Small intestine (tissue), 7 donors: ENCODE measurements around the gene OR7C1. TPM values are rescaled to one million over a fixed set of nuclear protein-coding genes. Genes with fewer than 3 reads are reported as not detected.

Experiments used
- DNase-seq, 2 donors: peaks; one replicate each; pipeline versions ENCODE4 v3.0.0 to v3.0.0-alpha.2; 2013
- FAIRE-seq: peaks from 2 replicates; lab custom pipeline; 2012; peaks lifted over from hg19 to GRCh38; lab: Jason Lieb, UNC
- H3K27ac ChIP-seq, 3 donors: one replicate each; pipeline ENCODE4 v1.5.1; 2013; ENCODE audit warnings: low read length in 2 of 3, mild to moderate bottlenecking in 2 of 3, control low read depth in 1 of 3, inconsistent platforms in 1 of 3, low read depth in 1 of 3, moderate library complexity in 1 of 3
- H3K27me3 ChIP-seq, 3 donors: one replicate each; pipeline ENCODE4 v1.6.1; 2013; ENCODE audit warnings: low read length in 3 of 3, inconsistent platforms in 1 of 3; ENCODE audit not compliant: control insufficient read depth in 3 of 3, insufficient read depth in 3 of 3
- H3K36me3 ChIP-seq, 3 donors: one replicate each; pipeline ENCODE4 v1.6.1; 2013; ENCODE audit warnings: low read length in 3 of 3, inconsistent platforms in 1 of 3, low read depth in 1 of 3, mild to moderate bottlenecking in 1 of 3, moderate library complexity in 1 of 3; ENCODE audit not compliant: control insufficient read depth in 3 of 3, insufficient read depth in 2 of 3
- H3K4me1 ChIP-seq, 3 donors: one replicate each; pipeline ENCODE4 v1.6.1; 2013; ENCODE audit warnings: low read length in 2 of 3, inconsistent platforms in 1 of 3, low read depth in 1 of 3, mild to moderate bottlenecking in 1 of 3, moderate library complexity in 1 of 3; ENCODE audit not compliant: control insufficient read depth in 3 of 3, insufficient read depth in 2 of 3
- H3K4me3 ChIP-seq, 3 donors: one replicate each; pipeline ENCODE4 v1.5.1; 2013; ENCODE audit warnings: low read length in 3 of 3, control low read depth in 1 of 3, inconsistent platforms in 1 of 3, low read depth in 1 of 3, mild to moderate bottlenecking in 1 of 3, moderate library complexity in 1 of 3
- H3K9me3 ChIP-seq, 2 donors: one replicate each; pipeline ENCODE4 v1.6.1; 2013; ENCODE audit warnings: low read depth in 1 of 2, low read length in 1 of 2; ENCODE audit not compliant: control insufficient read depth in 2 of 2, insufficient read depth in 1 of 2
- WGBS, 3 donors: extraction: QIAGEN DNeasy Blood & Tissue Kit; methylation state at CpG; one replicate each; pipeline ENCODE4 v1.1.7; 2013; 5-methylcytosine and 5-hydroxymethylcytosine counted together
- polyA plus RNA-seq, 4 donors: library from polyadenylated mRNA; stranded (reverse) in 3 of 4; unstranded in 1 of 4; fragments of 200-250 nt in 3 of 4; fragments of 120-200 nt in 1 of 4; gene quantifications; one replicate each; pipeline versions ENCODE4 v1.2.1 to v1.2.3, GENCODE V29; 2013
- donor health status: healthy with polysubstance abuse.
- donor health status: control.
- donor health status: control.
- donor health status: Bipolar disorder and iron deficiency.
- donor health status: healthy.

The OR7C1 gene
- polyA plus RNA-seq, 4 donors: 0.04 TPM; not detected in 3

DNA sequence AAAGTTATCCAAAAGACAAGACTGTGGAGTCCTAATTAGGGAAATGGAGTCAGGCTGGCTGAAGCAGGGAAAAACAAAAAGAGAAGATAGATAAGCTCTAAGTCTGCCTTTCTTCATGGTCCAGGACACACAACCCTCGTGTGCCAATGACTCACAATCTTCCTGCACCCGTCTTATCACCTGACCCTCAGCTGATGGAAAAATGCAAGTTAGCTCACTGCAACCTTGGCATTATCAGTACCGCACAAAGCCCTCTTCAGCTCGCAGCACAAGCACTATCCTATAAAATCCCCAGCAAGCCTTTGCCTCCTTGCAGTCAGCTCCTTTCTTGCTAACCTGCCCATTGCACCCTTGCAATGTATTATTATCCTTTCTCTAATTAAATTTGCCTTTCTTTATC, 4.3 kb downstream of the OR7C1 start:
- H3K4me1 ChIP-seq: no peaks in the 10 kb centered on the region
- H3K36me3 ChIP-seq: no peaks in the 10 kb centered on the region
- FAIRE-seq (no peak), DNase-seq (no peak)
- 15 to 40% (median 29%) methylated on average over 4 of the region's 4 CpGs for WGBS, 3 donors
- H3K27me3 ChIP-seq: peaks cover 0 to 5% (median 0%) of the 10 kb centered on the region in 3 donors
- H3K4me3 ChIP-seq: no peak overlapping the region
- H3K27ac ChIP-seq: no peak overlapping the region
- H3K9me3 ChIP-seq: no peaks in the 10 kb centered on the region

- DNase-seq (no peak), FAIRE-seq (no peak)
- H3K4me3 ChIP-seq: no peak overlapping the region
- H3K36me3 ChIP-seq: no peaks in the 10 kb centered on the region
- 73 to 94% (median 81%) methylated on average over 2 of the region's 2 CpGs for WGBS, 3 donors
- no peaks in the 10 kb centered on the region for H3K4me1 ChIP-seq
- peaks cover 0 to 5% (median 0%) of the 10 kb centered on the region in 3 donors for H3K27me3 ChIP-seq
- no peaks in the 10 kb centered on the region for H3K9me3 ChIP-seq
- H3K27ac ChIP-seq: no peak overlapping the region
These were observed 9.0 kb downstream of the OR7C1 start for GRCh38 chr19:14826006-14826405.

DNA sequence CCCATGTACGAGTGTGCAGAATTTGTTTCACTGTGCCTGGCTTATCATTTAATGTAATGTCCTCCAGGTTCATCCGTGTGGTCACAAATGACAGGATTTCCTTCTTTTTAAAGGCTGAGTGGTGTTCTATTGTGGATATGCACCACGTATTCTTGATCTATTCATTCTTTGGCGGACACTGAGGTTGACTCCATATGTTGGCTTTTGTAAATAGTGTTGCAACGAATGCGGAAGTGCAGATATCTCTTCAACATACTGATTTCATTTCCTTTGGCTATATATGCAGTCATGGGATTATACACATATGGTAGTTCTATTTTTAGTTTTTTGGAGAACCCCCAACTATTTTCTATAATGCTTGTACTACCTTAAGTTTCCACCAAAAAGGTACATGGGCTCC, 13.0 kb downstream of the OR7C1 start:
- H3K36me3 ChIP-seq: no peaks in the 10 kb centered on the region
- DNase-seq: no peak
- no peak overlapping the region for H3K4me3 ChIP-seq
- FAIRE-seq: no peak
- no peaks in the 10 kb centered on the region for H3K4me1 ChIP-seq
- WGBS, 3 donors: 57 to 65% (median 63%) methylated on average over 6 of the region's 6 CpGs
- H3K27ac ChIP-seq: no peak overlapping the region
- H3K27me3 ChIP-seq: peaks cover 0 to 2% (median 0%) of the 10 kb centered on the region in 3 donors
- no peaks in the 10 kb centered on the region for H3K9me3 ChIP-seq

- WGBS, 3 donors: 72 to 75% (median 73%) methylated on average over 8 of the region's 8 CpGs
- Histone ChIP-seq H3K36me3 (no peaks in the 10 kb centered on the region), H3K4me3 (no peak overlapping the region), H3K27me3 (no peaks in the 10 kb centered on the region), H3K9me3 (no peaks in the 10 kb centered on the region), H3K27ac (no peak overlapping the region), H3K4me1 (no peaks in the 10 kb centered on the region)
- DNase-seq: no peak
- FAIRE-seq: no peak
These were observed 16.4 kb downstream of the OR7C1 start for GRCh38 chr19:14818588-14818987.

DNA sequence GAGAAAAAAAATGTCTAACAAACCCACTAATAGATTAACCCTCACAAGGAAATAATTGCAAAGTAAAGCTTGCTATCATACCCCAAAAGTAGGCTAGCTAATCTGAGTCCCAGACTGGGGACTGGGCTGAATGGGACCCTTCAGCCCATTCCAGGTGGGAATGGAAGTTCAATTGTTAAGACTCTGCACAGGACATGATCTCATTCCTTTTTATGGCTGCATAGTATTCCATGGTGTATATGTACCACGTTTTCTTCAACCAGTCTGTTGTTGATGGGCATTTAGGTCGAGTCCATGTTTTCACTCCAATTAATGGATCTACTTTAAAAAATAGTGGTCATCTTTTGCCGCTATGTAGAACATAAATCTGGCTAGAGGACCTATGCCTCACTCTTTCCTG, 17.9 kb downstream of the OR7C1 start:
- DNase-seq (no peak), FAIRE-seq (no peak)
- no peaks in the 10 kb centered on the region for H3K27me3 ChIP-seq
- no peaks in the 10 kb centered on the region for H3K9me3 ChIP-seq
- H3K4me3 ChIP-seq: no peak overlapping the region
- H3K4me1 ChIP-seq: no peaks in the 10 kb centered on the region
- WGBS, 3 donors: 58 to 65% (median 63%) methylated on average over 3 of the region's 3 CpGs
- no peak overlapping the region for H3K27ac ChIP-seq
- H3K36me3 ChIP-seq: no peaks in the 10 kb centered on the region

DNA sequence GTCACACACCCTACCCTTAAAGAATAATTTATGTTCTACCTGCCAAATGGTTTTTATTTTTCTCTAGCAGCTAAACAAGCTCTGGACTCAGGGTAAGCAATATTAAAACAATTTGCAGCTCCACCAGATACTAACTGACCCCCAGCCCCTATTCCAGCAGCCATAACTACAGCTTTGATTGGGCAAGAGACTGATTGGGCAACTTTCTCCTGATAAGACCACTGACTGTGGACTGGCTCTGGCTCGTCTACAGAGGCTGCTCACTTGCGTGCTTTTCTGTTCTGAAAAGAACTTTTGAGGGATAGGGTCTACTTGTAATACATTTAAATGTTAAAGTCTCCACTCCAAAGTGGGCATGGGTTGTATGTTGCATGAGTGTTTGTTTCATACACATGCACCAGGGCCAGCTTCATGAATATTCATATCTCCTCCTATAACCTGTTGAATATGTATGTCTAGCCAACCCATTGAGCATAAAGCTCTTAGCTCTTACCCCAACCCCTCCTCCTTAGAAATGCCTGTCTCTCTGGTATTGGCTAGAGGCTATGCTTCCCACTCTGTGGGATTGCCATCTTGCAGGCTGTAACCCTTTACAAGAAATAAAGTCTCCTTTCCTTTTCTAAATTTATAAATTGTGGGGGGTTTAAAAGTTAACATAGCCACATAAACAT, 19.9 kb downstream of the OR7C1 start:
- H3K9me3 ChIP-seq: no peaks in the 10 kb centered on the region
- no peak overlapping the region for H3K4me3 ChIP-seq
- DNase-seq (no peak), FAIRE-seq (no peak)
- H3K27me3 ChIP-seq: no peaks in the 10 kb centered on the region
- no peaks in the 10 kb centered on the region for H3K4me1 ChIP-seq
- H3K27ac ChIP-seq: no peak overlapping the region
- WGBS, 3 donors: 39 to 57% (median 49%) methylated on average over 2 of the region's 2 CpGs
- no peaks in the 10 kb centered on the region for H3K36me3 ChIP-seq

DNA sequence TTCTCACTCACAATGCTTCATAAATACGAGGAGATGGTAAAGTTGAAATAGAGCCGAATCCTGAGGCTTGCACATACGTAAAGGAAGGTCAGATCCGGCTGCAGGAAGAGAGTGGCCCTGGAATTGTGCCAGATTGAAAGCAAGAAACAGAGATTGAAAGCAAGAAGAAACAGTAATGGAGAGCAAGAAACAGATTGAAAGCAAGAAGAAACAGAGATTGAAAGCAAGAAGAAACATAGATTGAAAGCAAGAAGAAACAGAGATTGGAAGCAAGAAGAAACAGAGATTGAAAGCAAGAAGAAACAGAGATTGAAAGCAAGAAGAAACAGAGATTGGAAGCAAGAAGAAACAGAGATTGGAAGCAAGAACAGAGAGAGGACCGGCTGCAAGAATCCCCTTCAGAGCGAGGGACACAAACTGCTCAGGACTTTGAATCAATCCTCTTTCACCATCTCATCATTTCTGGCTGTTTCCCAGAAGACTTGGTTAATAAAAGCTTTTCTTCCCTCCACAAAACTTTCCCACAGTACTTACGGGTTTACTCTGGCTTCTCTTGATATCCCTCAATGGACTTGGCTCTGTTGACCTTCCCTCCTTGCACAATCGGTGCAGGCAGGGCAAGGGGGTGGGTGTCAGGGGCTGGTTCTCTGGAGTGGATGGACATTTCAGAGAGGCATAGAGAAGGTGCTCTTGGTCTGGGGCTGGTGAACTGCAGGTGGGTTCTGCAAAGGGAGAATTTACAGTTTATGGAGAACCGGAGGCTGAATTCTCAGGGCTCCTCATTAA, 25.5 kb downstream of the OR7C1 start:
- Histone ChIP-seq H3K4me1 (no peaks in the 10 kb centered on the region), H3K4me3 (no peak overlapping the region), H3K36me3 (no peaks in the 10 kb centered on the region), H3K27ac (no peak overlapping the region), H3K27me3 (peaks cover 0 to 2% (median 0%) of the 10 kb centered on the region in 3 donors), H3K9me3 (no peaks in the 10 kb centered on the region)
- FAIRE-seq: no peak
- 56 to 62% (median 60%) methylated on average over 9 of the region's 9 CpGs for WGBS, 3 donors
- DNase-seq: no peak

- Histone ChIP-seq H3K4me1 (no peaks in the 10 kb centered on the region), H3K27ac (no peak overlapping the region), H3K4me3 (no peak overlapping the region), H3K27me3 (peaks cover 0 to 2% (median 0%) of the 10 kb centered on the region in 3 donors), H3K36me3 (no peaks in the 10 kb centered on the region), H3K9me3 (no peaks in the 10 kb centered on the region)
- no peak for FAIRE-seq
- DNase-seq: no peak
- 67 to 87% (median 70%) methylated on average over 3 of the region's 3 CpGs for WGBS, 3 donors
These were observed 30.2 kb downstream of the OR7C1 start for GRCh38 chr19:14804765-14805164.
